ENCODE results near the gene DNASE2B.

DNA sequence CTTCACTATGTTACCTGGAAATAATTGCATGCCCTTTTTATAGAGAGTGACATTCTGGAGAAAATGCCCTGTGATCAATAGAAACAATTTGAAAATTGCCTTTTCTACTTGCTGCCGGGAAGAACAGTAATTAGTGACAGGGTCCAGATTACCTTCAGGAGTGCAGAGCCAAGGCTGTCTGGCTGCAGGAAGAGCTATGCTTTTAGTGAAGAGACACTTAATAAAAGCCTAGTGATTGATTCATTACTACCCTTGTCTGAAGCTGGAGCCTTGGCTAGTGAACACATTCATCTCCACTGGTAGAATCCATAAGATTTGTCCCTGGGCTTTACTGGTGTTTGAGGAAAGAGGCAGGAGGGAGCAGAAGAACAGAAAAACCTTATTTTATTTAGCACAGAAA lies 12.9 kb upstream of the DNASE2B start:
- TF ChIP-seq MYC (IDR thresholded peaks at IDR 0.05; ENCODE audit: borderline replicate concordance, low read length): no peak
- TF ChIP-seq NR3C1 (IDR thresholded peaks at IDR 0.05): no peak
- no peak for TF ChIP-seq ZSCAN20 (CRISPR knock-in tag; IDR thresholded peaks at IDR 0.05)
- TF ChIP-seq, protein P1, sequence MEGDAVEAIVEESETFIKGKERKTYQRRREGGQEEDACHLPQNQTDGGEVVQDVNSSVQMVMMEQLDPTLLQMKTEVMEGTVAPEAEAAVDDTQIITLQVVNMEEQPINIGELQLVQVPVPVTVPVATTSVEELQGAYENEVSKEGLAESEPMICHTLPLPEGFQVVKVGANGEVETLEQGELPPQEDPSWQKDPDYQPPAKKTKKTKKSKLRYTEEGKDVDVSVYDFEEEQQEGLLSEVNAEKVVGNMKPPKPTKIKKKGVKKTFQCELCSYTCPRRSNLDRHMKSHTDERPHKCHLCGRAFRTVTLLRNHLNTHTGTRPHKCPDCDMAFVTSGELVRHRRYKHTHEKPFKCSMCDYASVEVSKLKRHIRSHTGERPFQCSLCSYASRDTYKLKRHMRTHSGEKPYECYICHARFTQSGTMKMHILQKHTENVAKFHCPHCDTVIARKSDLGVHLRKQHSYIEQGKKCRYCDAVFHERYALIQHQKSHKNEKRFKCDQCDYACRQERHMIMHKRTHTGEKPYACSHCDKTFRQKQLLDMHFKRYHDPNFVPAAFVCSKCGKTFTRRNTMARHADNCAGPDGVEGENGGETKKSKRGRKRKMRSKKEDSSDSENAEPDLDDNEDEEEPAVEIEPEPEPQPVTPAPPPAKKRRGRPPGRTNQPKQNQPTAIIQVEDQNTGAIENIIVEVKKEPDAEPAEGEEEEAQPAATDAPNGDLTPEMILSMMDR (IDR thresholded peaks at IDR 0.05): no peak
- no peak for TF ChIP-seq JUNB (IDR thresholded peaks at IDR 0.05)
- no peak for TF ChIP-seq SMC3 (IDR thresholded peaks at IDR 0.05)
- TF ChIP-seq, protein P2, sequence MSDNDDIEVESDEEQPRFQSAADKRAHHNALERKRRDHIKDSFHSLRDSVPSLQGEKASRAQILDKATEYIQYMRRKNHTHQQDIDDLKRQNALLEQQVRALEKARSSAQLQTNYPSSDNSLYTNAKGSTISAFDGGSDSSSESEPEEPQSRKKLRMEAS (IDR thresholded peaks at IDR 0.05): no peak
- TF ChIP-seq FOSL2 (IDR thresholded peaks at IDR 0.05): no peak
- no peak for TF ChIP-seq FOSL2 (CRISPR knock-in tag; IDR thresholded peaks at IDR 0.05)
- TF ChIP-seq, protein P3, sequence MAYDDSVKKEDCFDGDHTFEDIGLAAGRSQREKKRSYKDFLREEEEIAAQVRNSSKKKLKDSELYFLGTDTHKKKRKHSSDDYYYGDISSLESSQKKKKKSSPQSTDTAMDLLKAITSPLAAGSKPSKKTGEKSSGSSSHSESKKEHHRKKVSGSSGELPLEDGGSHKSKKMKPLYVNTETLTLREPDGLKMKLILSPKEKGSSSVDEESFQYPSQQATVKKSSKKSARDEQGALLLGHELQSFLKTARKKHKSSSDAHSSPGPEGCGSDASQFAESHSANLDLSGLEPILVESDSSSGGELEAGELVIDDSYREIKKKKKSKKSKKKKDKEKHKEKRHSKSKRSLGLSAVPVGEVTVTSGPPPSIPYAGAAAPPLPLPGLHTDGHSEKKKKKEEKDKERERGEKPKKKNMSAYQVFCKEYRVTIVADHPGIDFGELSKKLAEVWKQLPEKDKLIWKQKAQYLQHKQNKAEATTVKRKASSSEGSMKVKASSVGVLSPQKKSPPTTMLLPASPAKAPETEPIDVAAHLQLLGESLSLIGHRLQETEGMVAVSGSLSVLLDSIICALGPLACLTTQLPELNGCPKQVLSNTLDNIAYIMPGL (CRISPR knock-in tag; IDR thresholded peaks at IDR 0.05; ENCODE audit: borderline replicate concordance): no peak
- TF ChIP-seq EHMT2 (IDR thresholded peaks at IDR 0.05; ENCODE audit: low read depth): no peak
- TF ChIP-seq BHLHE40 (IDR thresholded peaks at IDR 0.05; ENCODE audit: low read depth, low read length): no peak

Data from A549 (cell line).